Prostate gland (tissue), 2 donors: Measurements from ENCODE around the gene TMTC1. TPM values are rescaled to one million over a fixed set of nuclear protein-coding genes. Genes with fewer than 3 reads are reported as not detected.
A peak's percentile ranks its signal among the peaks of the same experiment; 100 is the strongest.

Source experiments
- DNase-seq: peaks from one replicate; pipeline ENCODE4 v3.0.0-alpha.2; 2019; ENCODE audit warnings: low spot score
- H3K27ac ChIP-seq, 2 donors: fragments of 200-600 bp; sonication (generic); 2 replicates each; pipeline ENCODE4 v1.5.1; 2017 to 2019
- H3K27me3 ChIP-seq: fragments of 200-600 bp; sonication (generic); replicated peaks from 2 replicates; pipeline ENCODE4 v1.5.1; 2019; ENCODE audit not compliant: insufficient read depth
- H3K36me3 ChIP-seq, 2 donors: fragments of 200-600 bp; sonication (generic); 1 replicate in 1 of 2; 2 replicates in 1 of 2; pipeline versions ENCODE4 v1.5.1 to v1.8.1; 2017 to 2019
- H3K4me1 ChIP-seq: fragments of 200-600 bp; sonication (generic); replicated peaks from 2 replicates; pipeline ENCODE4 v1.5.1; 2019
- H3K4me3 ChIP-seq, 2 donors: fragments of 200-600 bp; sonication (generic); 2 replicates each; pipeline ENCODE4 v1.5.1; 2017 to 2019
- H3K9me3 ChIP-seq: fragments of 200-600 bp; sonication (generic); 2 replicates; pipeline ENCODE4 v1.5.1; 2017
- POLR2A ChIP-seq: fragments of 450-650 bp; IDR thresholded peaks from one replicate; pipeline ENCODE4 v1.6.1; 2016; ENCODE audit warnings: antibody characterized with exemption, mild to moderate bottlenecking
- POLR2AphosphoS5 ChIP-seq: sonication (generic); formaldehyde crosslinking; IDR thresholded peaks from one replicate; pipeline ENCODE4 v1.6.1; 2017; ENCODE audit warnings: antibody characterized with exemption
- WGBS: methylation state at CpG from one replicate; pipeline ENCODE4 v1.1.5; 2018; 5-methylcytosine and 5-hydroxymethylcytosine counted together
- intact Hi-C: fragments of 100-400 bp; cut with DNase I; formaldehyde crosslinking; loops from one replicate; pipeline ENCODE4 v1.14.2; 2022
- total RNA-seq, 2 donors: library from RNA; depleted of rRNA; stranded (reverse); fragments of >200 nt; gene quantifications; one replicate each; pipeline ENCODE4 v1.1.0, GENCODE V29; 2016
- TF ChIP-seq, protein P1 (sequence below), 4 experiments: fragments of 200-600 bp in 2 of 4; fragments of 450-650 bp in 2 of 4; sonication (generic) in 2 of 4; IDR thresholded peaks; 1 replicate in 3 of 4; 2 replicates in 1 of 4; pipeline ENCODE4 v1.5.1; 2016 to 2019; ENCODE audit warnings: antibody characterized with exemption in 4 of 4, mild to moderate bottlenecking in 2 of 4, moderate library complexity in 2 of 4

The TMTC1 gene
- total RNA-seq, 2 donors from 2014 or later, result 12.9 to 25.2 TPM

DNA sequence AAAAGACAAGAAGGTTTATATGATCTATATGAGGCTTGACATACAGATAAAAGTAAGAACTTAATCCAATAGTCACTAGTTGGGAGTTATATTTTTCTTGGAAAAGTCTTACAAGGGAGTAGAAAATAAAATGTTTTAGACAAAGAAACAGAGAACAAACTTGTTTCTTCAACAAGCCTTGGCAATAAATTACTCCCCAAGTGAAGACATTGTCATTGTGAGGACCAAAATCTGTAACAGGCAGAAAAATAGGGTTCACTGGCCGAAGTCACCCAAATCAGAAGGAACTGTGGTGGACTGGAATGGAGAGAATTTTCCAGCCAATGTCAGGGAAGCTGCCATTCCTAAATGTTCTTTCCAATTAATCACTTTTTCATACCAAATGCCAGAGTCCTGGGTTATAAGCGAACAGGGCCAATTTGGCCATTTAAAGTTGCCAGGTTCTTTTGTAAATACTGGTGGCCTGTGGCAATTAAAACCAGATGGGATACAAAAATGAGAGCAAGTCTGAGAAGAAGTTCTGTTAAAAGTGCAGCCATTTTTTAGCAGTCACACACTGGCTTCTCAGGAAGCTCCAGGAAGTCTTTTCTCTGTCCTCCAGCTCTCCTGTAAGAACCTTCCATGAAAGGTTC, 168.9 kb downstream of the TMTC1 start:
- no peak overlapping the region for H3K27ac ChIP-seq
- H3K9me3 ChIP-seq, result no peaks in the 10 kb centered on the region
- TF ChIP-seq POLR2A, result no peak
- TF ChIP-seq POLR2AphosphoS5, result no peak
- TF ChIP-seq, protein P1, sequence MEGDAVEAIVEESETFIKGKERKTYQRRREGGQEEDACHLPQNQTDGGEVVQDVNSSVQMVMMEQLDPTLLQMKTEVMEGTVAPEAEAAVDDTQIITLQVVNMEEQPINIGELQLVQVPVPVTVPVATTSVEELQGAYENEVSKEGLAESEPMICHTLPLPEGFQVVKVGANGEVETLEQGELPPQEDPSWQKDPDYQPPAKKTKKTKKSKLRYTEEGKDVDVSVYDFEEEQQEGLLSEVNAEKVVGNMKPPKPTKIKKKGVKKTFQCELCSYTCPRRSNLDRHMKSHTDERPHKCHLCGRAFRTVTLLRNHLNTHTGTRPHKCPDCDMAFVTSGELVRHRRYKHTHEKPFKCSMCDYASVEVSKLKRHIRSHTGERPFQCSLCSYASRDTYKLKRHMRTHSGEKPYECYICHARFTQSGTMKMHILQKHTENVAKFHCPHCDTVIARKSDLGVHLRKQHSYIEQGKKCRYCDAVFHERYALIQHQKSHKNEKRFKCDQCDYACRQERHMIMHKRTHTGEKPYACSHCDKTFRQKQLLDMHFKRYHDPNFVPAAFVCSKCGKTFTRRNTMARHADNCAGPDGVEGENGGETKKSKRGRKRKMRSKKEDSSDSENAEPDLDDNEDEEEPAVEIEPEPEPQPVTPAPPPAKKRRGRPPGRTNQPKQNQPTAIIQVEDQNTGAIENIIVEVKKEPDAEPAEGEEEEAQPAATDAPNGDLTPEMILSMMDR (IDR thresholded peaks at IDR 0.05), result no peak
- H3K36me3 ChIP-seq, result no peaks in the 10 kb centered on the region
- H3K4me3 ChIP-seq, result no peak overlapping the region
- intact Hi-C loops, result no loop called here
- DNase-seq, result no peak
- H3K27me3 ChIP-seq, result no peaks in the 10 kb centered on the region
- WGBS, result 63% methylated on average over 2 of the region's 2 CpGs
- no peaks in the 10 kb centered on the region for H3K4me1 ChIP-seq

GRCh38 chr12:29612912-29613311, 170.8 kb downstream of the TMTC1 start:
- Histone ChIP-seq H3K9me3 (no peaks in the 10 kb centered on the region), H3K27me3 (no peaks in the 10 kb centered on the region), H3K27ac (no peak overlapping the region), H3K4me3 (no peak overlapping the region), H3K36me3 (no peaks in the 10 kb centered on the region), H3K4me1 (no peaks in the 10 kb centered on the region)
- intact Hi-C loops, result no loop called here
- TF ChIP-seq POLR2AphosphoS5, result no peak
- TF ChIP-seq POLR2A, result no peak
- TF ChIP-seq, protein P1 (IDR thresholded peaks at IDR 0.05), result no peak
- DNase-seq, result no peak

DNA sequence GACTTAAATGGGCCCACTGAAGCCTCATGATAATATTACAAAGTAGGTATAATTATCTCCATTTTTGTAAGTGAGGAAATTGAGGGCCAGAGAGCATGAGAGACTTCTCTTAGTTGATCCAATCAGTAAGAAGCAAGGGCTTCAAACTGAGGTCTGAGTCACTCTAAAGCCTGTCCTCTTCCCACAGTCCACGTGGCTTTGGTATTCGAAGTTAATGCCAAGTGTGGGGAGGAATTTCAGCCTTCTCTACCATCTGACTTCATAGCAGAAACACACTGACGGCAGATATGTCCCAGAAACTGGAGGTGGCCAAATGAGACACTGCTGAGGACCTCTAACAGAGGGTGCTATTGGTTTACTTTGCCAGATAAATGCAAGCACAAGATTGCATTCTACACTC, 171.8 kb downstream of the TMTC1 start:
- DNase-seq, result no peak

DNA sequence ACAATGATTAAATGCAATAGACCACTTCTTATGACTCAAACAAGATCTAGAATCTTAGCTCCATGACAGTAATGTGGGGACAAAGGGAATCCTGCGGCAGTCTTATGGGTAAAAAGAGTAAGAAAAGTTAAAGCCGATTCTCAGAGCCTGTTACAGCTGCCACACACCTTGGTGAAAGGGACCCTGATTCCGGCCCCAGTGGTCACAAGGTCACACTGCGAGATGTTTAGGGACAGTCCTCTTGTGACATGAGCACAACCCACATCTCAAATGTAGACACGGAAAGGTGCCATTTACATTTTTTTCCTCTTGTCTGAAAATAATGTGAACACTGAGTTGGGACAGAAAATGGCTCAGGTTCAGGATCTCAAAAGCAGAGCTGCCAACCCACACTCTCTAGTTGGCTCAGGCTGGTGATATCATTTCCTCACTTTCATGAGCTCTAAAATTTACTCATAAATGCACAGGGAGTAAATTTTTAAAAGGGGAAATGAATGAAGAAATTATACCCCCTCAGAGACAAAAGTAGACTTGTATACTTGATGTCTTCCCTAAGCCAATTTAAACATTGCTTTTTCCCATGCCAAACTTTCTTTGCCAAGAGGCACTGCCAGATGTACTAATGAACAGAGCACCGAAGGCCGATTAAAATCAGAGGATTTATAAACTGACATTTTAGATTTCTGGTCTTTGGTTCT, 173.1 kb downstream of the TMTC1 start:
- TF ChIP-seq, protein P1 (IDR thresholded peaks at IDR 0.05), result no peak
- TF ChIP-seq POLR2AphosphoS5, result peak; percentile 68
- Histone ChIP-seq H3K27ac (no peak overlapping the region), H3K4me1 (no peaks in the 10 kb centered on the region), H3K9me3 (no peaks in the 10 kb centered on the region), H3K36me3 (no peaks in the 10 kb centered on the region), H3K27me3 (no peaks in the 10 kb centered on the region), H3K4me3 (no peak overlapping the region)
- WGBS, result 32% methylated on average over 7 of the region's 7 CpGs
- peak; percentile 57 for DNase-seq
- intact Hi-C loops, result no loop called here

More for the DNA sequence above, 171.8 kb downstream of the TMTC1 start:
- H3K4me1 ChIP-seq, result no peaks in the 10 kb centered on the region
- intact Hi-C loops, result no loop called here
- 58% methylated on average over 3 of the region's 3 CpGs for WGBS
- H3K4me3 ChIP-seq, result no peak overlapping the region
- no peaks in the 10 kb centered on the region for H3K36me3 ChIP-seq
- H3K27ac ChIP-seq, result no peak overlapping the region
- no peaks in the 10 kb centered on the region for H3K27me3 ChIP-seq
- H3K9me3 ChIP-seq, result no peaks in the 10 kb centered on the region
- TF ChIP-seq, protein P1 (IDR thresholded peaks at IDR 0.05), result no peak
- TF ChIP-seq POLR2A, result no peak
- no peak for TF ChIP-seq POLR2AphosphoS5
